HepG2 (cell line): ENCODE measurements around the gene JAZF1.

ENCODE experiments used
- KDM1A ChIP-seq: IDR thresholded peaks from 2 replicates; pipeline ENCODE4 v1.6.1; 2016; ENCODE audit warnings: missing compliant biosample characterization
- ZNF143 ChIP-seq: sonication (generic); formaldehyde crosslinking; IDR thresholded peaks from 2 replicates; pipeline ENCODE4 v1.4.0; 2020; ENCODE audit warnings: missing genetic modification reagents

GRCh38 chr7:27834179-27834921 is 346.2 kb downstream of the JAZF1 start:
- TF ChIP-seq KDM1A (CRISPR knock-in tag) (no peak), ZNF143 (CRISPR knock-in tag) (no peak)
